Head of caudate nucleus (tissue), 42 donors: Measurements from ENCODE around the gene ABCA4.
"Not testable (repeated sequence)": the region's sequence is repeated elsewhere in the genome, so short reads cannot be mapped to it uniquely, and the experiment has no call there.

Experiments used
- DNase-seq, 42 donors: peaks; one replicate each; pipeline versions ENCODE4 v3.0.0 to v3.0.0-alpha.2; 2020 to 2021; ENCODE audit warnings: mixed read lengths in 7 of 42
- intact Hi-C: fragments of 100-400 bp; cut with DNase I; formaldehyde crosslinking; loops from one replicate; pipeline ENCODE4 v1.15.0; 2022

Gene ABCA4

DNA sequence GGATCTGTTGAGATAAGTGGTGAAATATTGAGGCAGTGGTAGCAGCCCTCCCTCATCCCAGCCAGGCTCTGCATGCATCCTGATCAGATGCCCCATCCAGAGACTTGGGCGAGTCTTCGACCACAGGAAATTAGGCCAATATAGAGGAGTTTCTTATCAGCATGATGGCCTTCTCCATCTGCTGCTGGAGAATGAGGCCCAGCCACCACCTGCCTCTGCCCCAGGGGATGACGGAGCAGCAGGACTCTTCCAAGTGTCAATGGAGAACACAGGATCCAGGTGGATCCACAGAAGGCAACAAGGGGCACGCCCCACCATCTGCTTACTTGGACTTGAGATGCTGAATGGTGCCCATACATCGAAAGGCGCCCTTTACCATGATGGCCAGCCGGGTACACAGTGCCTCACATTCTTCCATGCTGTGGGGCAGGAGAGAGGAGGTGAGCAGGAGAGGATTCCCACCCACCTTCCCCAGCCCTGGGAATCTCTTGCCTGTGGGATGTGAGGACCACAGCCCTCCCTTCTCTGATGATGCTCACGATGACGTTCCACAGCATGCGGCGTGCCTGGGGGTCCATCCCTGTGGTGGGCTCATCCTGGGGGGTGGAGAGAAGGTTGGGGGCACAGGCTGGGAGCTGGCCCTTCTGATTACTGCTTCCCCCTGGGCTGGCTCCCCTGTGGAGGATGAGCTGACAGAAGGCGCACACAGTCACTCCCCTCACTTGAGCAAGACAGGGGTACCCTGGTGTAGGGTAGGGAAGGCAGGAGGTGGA, 120.3 kb downstream of the ABCA4 start:
- intact Hi-C loops = no loop called here
- no peak for DNase-seq

- DNase-seq = no peak
- intact Hi-C loops = no loop called here
Observed at GRCh38 chr1:93999840-94000415, 121.0 kb downstream of the ABCA4 start.

GRCh38 chr1:93998532-93998931, 122.4 kb downstream of the ABCA4 start:
- intact Hi-C loops, DNase-seq: not testable (repeated sequence)

DNA sequence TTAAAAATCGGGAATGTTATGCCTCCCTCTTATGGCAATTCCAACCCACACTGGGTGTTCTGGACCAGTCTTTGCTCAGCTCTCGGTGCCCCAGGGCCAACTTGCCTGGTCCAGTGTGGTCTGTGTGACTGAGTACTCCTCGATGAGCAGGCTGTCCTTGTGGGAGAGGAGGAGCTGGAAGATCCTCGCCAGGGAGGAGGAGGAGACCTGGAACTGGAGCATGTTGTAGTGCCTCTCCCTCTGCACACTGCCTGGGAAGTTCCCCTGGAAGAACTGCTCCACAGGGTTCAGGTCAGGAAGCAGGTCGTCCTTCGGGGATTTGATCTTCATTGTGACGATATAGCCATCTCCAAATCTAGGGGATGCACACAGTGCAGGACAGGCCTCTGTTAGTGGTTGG, 123.2 kb downstream of the ABCA4 start:
- intact Hi-C loops = no loop called here
- no peak for DNase-seq

- DNase-seq = no peak
- intact Hi-C loops = no loop called here
Observed at GRCh38 chr1:93995837-93996536, 125.0 kb downstream of the ABCA4 start.

DNA sequence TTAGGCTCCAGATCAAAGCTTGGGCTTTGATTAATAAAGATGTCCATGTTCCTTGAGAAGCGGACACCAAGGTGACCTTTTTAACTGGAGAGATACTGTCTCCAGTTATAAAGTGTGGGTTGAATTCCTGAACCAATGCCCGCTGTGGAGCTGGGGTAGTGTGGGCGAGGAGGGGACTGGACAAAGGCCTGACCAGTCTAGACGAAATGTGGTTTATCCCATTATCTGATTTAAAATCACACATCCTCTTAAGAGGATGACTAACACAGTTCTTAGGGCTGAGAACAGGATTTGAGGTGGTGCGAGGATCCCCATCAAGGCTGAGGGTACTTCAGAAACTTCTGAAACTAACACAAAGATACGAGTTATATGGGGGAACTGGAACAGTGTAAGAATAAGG, 127.2 kb downstream of the ABCA4 start:
- no peak for DNase-seq
- intact Hi-C loops = no loop called here

DNA sequence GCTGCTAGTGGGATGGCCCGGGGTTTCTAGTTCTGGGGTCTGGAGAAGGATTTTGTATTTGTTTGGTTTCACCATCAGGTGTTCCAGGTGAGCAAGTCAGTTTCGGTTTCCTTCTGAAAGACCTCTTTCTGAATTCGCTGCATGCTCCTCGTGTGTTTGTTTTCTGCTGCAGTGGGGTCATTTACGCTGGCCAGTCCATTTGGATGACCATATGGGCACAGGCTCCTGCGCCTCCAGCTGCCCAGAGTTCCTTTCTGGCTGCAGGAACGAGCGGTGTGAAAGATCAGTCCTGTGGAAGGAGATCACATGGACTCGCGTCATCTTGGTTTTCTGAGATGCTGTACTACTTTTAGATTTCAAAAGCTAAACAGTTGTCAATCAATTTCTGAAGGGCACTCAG, 128.0 kb downstream of the ABCA4 start:
- intact Hi-C loops = no loop called here
- no peak for DNase-seq

GRCh38 chr1:93992190-93992589, 128.8 kb downstream of the ABCA4 start:
- no peak for DNase-seq
- intact Hi-C loops = no loop called here

- intact Hi-C loops = no loop called here
- no peak for DNase-seq
Observed at GRCh38 chr1:93991271-93991670, 129.7 kb downstream of the ABCA4 start.

DNA sequence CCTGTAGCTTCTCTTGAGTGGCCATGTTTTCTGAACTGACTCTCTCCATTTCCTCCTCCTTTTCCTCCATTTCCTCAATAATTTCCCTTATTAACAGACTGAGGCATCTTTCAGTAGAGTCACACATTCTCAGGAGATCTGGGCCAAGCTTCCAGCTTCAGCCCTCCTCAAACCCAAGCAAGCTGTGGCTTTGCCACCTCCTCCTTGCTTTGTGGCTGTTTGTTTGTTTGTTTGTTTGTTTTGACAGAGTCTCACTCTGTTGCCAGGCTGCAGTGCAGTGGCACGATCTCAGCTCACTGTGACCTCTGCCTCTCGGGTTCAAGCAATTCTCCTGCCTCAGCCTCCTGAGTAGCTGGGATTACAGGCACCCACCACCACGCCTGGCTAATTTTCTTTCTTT, 130.5 kb downstream of the ABCA4 start:
- intact Hi-C loops = not testable (repeated sequence)

GRCh38 chr1:93990010-93990409, 130.9 kb downstream of the ABCA4 start:
- intact Hi-C loops = no loop called here
- DNase-seq = no peak

More for the DNA sequence above, 130.5 kb downstream of the ABCA4 start:
- not testable (repeated sequence) for DNase-seq

DNA sequence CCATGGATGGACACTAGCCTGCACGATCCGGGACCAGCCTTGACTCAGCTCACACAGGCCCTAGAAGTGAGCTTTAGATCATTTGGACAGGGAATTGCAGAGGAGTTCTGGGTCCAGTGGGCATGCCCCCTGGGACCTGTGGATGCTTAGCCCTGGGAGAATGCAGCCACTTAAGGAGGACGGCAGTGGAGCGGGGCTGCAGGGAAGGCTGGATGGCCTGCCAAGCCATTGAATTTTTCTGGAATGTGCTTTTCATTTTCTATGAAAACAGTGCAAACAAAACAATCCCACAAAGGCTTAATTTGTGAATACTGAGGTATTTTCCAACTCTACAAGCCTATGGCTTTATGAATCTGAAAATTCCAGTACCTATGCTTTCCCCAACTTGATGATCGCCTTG, 131.3 kb downstream of the ABCA4 start:
- intact Hi-C loops = no loop called here
- DNase-seq = no peak

- DNase-seq = no peak
- intact Hi-C loops = no loop called here
Observed at GRCh38 chr1:93988634-93989350, 132.2 kb downstream of the ABCA4 start.

DNA sequence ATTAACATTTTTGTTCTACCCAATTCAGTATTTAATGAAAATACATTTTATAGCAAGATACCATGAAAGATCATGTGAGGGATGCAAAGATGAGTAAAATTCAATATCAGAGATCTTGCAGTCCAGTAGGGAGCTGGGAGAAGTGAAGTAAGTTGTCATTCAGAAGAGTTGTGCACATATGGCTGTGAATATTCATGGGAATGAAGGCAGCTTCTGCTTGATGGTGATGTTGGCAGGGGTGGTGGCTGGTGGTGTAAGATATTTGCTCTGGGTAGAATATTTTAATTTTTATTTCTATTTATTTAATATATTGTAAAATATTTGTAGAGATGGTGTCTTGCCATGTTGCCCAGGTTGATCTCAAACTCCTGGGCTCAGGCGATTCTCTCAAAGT, 139.7 kb downstream of the ABCA4 start:
- DNase-seq = no peak
- intact Hi-C loops = no loop called here

- no peak for DNase-seq
- intact Hi-C loops = no loop called here
Observed at GRCh38 chr1:93980320-93981273, 140.4 kb downstream of the ABCA4 start.

- intact Hi-C loops = no loop called here
- no peak for DNase-seq
Observed at GRCh38 chr1:93979718-93980319, 141.1 kb downstream of the ABCA4 start.

GRCh38 chr1:93979040-93979717, 141.8 kb downstream of the ABCA4 start:
- intact Hi-C loops = no loop called here
- no peak for DNase-seq

- intact Hi-C loops = no loop called here
- no peak for DNase-seq
Observed at GRCh38 chr1:93977598-93977945, 143.4 kb downstream of the ABCA4 start.
